GM13977 (cell line): Measurements from ENCODE around the gene SRPK1.

Source experiments
- DNase-seq: peaks from one replicate; pipeline ENCODE4 v3.0.0; 2012; ENCODE audit warnings: low spot score
- in situ Hi-C: fragments of 300-500 bp; cut with MboI; formaldehyde crosslinking; loops from one replicate; pipeline ENCODE4 v1.12.0; 2022; ENCODE audit warnings: low sequenced_read_pairs, low pct_unique_long_range_greater_than_20kb, mixed read lengths, inconsistent platforms; ENCODE audit not compliant: unreplicated experiment
- TF ChIP-seq, protein P1 (sequence below): IDR thresholded peaks from 2 replicates; pipeline ENCODE4 v1.5.1; 2012; ENCODE audit warnings: mild to moderate bottlenecking, control low read depth; ENCODE audit not compliant: insufficient read depth; ENCODE audit errors: extremely low read depth, missing control alignments

SRPK1 gene

GRCh38 chr6:35797837-35798526, 122.9 kb downstream of the SRPK1 start:
- in situ Hi-C loops: no loop called here
- TF ChIP-seq, protein P1, sequence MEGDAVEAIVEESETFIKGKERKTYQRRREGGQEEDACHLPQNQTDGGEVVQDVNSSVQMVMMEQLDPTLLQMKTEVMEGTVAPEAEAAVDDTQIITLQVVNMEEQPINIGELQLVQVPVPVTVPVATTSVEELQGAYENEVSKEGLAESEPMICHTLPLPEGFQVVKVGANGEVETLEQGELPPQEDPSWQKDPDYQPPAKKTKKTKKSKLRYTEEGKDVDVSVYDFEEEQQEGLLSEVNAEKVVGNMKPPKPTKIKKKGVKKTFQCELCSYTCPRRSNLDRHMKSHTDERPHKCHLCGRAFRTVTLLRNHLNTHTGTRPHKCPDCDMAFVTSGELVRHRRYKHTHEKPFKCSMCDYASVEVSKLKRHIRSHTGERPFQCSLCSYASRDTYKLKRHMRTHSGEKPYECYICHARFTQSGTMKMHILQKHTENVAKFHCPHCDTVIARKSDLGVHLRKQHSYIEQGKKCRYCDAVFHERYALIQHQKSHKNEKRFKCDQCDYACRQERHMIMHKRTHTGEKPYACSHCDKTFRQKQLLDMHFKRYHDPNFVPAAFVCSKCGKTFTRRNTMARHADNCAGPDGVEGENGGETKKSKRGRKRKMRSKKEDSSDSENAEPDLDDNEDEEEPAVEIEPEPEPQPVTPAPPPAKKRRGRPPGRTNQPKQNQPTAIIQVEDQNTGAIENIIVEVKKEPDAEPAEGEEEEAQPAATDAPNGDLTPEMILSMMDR: no peak
- DNase-seq: no peak

DNA sequence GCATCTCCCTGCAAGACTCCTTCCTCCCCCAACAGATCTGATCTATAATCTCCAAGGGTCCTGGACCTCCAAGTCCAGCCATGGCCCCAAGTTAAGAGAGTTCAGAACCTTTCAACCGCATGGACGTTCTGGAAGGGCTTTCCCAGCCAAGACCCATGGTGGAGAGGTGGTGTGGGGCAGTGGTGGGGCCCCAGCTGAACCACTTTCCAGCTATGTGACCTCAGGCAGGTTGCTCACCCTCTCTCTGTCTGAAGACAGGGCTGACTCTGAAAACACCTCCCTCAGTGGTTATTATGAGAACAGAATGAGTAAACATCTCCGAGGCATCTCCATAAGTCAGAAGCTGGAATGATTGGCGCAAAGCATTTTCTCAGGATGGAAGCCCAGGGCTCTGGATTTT, 124.7 kb downstream of the SRPK1 start:
- TF ChIP-seq, protein P1: no peak
- no peak for DNase-seq
- in situ Hi-C loops: no loop called here

GRCh38 chr6:35795453-35796071, 125.3 kb downstream of the SRPK1 start:
- no peak for DNase-seq
- TF ChIP-seq, protein P1: no peak
- in situ Hi-C loops: no loop called here

- TF ChIP-seq, protein P1: no peak
- in situ Hi-C loops: no loop called here
- DNase-seq: no peak
Observed at GRCh38 chr6:35794536-35795452, 126.1 kb downstream of the SRPK1 start.

GRCh38 chr6:35790683-35791082, 130.2 kb downstream of the SRPK1 start:
- TF ChIP-seq, protein P1: no peak
- DNase-seq: no peak
- in situ Hi-C loops: no loop called here

- in situ Hi-C loops: no loop called here
- TF ChIP-seq, protein P1: no peak
- DNase-seq: no peak
Observed at GRCh38 chr6:35788423-35788982, 132.4 kb downstream of the SRPK1 start.
